HG02763 (cell line): ENCODE measurements around the gene ACER3.
"Not testable (repeated sequence)": the region's sequence is repeated elsewhere in the genome, so short reads cannot be mapped to it uniquely, and the experiment has no call there.

Experiments
- ATAC-seq: cut with Tn5 transposase; IDR thresholded peaks from one replicate; pipeline ENCODE4 v1.9.1; 2021; ENCODE audit warnings: mild to moderate bottlenecking, moderate library complexity; ENCODE audit not compliant: unreplicated experiment

The ACER3 gene

DNA sequence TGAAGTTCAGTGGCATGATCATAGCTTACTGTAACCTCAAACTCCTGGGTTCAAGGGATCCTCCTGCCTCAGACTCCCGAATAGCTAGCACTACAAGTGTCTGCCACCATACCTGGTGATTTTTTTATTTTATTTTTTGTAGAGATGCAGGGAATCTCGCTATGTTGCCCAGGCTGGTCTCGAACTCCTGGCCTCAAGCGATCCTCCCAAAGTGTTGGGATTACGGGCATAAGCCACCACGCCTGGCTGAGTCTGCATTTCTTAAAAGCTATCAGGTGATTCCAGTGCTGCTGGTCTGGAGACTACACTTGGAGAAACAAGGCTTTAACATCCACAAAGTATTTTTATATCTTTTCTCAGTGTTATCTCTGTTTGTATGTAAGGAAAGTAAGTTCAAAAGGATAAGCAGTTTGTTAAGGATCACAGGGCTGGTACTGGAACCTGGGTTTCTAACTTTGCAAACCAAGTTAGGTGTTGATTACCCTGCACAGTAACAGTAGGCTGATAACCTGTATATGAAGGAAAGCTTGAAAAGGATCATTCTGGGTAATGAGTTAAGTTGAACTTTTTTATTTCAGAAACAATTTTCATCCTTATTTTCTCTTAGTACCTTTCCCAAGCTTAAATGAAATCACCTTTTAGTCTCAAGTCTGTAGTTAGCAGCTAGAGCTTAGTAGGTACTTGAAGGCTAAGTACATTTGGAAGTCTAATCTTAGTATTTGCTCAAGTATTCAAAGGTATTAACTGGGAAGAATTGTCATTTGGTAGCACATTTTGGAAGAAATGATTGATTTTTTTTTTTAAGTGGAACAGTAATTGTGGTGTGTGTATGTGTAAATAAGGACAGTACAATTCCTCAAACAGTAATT lies 12.5 kb downstream of the ACER3 start:
- ATAC-seq, result no peak

DNA sequence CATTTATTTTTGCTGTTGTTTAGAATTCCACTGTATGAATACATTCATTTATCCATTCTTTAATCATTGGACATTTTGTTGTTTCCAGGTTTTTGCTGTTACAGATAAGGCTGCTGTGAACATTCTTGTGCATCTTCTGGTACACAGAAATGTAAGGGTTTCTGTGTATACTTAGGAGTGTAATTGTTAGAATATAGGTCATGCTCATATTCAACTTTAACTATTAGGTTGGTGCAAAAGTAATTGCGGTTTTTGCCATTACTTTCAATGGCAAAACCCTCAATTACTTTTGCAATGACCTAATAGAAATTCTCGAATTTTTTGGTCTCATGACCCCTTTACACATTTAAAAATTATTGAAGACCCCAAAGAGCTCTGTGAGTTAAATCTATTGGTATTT lies 17.3 kb downstream of the ACER3 start:
- ATAC-seq, result no peak

DNA sequence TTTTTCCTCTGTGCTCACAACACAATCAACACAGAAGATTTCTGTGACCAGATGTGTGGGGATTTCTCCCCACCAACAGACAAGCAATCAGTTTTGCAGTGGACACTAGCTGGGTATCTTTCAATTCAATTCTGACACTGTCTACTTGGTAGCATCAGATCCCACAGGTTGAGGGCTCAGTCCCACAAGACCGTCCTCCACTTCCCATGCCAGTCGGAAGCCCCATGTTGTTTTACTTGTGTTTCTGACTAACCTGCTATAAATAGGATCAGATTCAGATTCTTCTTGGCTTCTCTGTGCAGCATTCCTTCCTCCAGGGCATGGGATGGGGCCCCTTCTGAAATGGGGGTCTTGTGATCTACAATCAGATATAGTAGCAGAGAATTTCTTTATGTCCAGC lies 19.6 kb downstream of the ACER3 start:
- ATAC-seq, result no peak

DNA sequence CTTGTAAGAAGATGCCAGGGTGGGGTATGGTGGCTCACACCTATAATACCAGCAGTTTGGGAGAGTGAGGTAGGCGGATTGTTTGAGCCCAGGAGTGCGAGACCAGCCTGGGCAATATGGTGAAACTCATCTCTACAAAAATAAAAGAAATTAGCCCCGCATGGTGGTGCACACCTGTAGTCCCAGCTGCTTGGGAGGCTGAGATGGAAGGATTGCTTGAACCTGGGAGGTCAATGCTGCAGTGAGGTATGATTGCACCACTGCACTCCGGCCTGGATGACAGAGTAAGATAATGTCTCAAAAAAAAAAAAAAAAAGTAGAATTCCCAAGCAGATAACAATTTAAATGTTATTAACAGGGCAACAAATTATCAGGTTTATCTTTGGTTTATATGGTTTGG lies 20.2 kb downstream of the ACER3 start:
- no peak for ATAC-seq

DNA sequence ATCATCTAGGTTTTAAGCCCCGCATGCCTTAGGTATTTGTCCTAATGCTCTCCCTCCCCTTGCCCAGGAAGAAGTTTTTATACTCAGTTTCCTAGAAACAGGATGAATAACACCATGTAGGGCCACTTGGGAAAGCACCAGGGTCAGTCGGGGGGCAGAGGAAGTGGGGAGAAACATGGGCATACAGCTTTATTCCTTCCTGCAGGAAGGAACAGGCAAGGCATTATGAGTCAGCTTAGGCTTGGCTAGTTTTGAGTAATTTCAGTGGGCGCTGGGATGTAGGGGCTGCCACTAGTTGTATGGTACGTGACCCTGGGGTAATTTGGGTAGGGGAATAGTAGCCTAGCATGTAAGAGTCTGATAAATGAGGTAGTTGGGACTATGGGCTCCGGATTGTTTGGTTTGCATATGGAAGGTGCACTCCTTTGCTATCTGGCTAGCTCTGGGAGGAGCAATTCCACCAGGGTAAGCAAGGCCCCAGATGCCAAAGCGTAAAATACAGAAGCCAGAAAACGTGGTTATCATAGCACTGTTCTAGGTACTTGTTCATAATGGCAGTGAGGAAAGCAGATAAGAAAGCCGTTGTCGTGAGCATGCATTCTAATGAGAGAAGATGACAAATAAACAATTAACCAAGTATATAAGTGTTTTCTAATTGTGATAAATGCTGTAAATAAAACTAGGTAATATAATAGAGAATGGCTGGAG lies 24.8 kb downstream of the ACER3 start:
- ATAC-seq, result no peak

DNA sequence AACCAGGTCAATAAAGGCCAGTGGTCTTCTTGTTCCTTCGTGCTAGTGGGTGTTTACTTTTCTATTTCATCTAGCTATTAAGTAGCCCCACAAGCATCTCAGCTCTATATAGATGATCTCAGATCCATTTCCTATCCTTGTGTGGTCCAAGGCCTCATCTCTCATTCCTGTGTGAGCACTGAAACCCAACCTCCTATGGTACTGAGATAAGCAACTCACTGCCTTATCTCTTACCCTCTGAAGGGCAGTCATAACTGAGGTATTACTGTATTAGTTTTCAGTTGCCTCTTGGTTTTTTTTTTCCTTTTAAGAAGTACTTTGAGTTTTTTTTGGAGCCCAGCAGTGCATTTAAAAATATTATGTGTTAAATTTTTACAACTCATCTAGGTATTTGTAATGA lies 28.3 kb downstream of the ACER3 start:
- ATAC-seq, result no peak

DNA sequence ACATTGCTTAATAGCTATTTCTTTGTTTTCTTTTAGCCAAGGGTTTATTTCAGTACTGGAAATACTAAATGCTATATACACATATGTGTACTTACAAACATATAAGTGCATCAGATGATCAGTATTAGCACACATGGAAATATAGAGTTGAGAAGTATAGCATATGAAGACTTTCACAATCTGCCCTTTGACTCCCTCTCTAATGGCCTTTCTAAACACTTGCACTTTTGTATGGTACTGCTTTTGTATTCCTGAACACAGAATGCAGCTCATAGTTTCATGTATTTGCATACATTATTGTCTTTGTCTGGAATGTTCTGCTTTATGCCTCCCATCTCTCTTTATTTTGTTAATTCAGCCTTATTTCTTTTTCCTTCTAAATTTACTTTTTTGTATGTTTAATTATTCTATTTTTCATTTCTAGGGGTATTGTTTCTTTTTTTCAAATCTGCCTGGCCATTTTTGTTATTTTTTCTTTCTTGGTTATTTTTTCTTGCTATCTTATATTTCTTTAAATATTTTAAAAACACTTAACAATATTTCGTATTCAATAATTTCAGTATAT lies 28.8 kb downstream of the ACER3 start:
- no peak for ATAC-seq

DNA sequence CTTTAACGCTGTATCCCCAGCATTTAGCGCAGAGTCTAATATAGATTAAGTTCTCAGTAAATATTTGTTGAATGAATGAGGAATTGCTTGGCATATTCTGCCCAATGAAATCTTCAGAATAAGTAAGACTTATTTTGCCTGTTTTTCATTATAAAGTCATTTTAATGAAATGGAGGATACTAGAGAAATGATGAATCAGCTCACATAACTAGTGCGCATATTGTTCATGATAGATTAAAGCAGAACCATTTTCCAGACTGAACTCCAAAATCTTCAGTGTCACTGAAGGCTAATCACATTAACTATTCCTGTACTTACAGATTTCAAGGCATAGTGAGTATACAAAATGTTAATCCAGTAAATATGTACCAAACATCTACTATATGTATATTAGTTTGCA lies 29.6 kb downstream of the ACER3 start:
- ATAC-seq, result no peak

DNA sequence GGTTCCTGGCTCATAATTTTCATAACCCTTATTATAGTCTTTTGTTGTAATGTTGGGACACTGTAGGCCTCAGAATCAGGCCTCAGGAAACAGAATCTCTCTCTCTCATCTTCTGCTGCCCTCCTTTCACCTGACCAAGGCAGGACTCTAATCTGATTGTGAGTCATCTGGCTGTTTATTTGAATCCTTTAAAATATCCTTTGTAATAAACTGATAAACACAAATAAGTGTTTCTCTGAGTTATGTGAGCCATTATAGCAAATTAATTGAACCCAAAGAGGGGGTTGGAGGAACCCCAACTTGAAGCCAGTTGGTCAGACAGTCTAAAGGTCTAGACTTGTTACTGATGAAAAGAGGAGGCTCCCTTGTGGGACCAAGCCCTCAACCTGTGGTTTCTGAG lies 30.6 kb downstream of the ACER3 start:
- no peak for ATAC-seq

DNA sequence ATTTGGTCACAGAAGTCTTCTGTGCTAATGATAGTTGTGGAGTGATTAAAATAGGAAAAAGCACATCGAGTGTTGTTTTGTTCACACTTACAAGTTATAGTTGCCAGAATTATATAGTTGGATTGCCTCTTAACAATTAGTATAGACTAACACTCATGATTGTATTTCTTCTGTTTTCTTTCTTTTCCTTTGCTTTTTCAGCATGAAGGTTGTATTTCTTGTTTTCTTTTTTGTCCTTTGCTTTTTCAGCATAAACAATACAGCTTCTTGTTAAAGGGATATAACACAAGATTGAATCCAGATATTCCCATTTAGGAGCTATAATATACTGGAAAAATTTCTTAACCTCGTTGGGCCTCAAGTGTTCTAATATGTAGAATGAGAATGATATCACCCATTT lies 31.1 kb downstream of the ACER3 start:
- ATAC-seq, result no peak

DNA sequence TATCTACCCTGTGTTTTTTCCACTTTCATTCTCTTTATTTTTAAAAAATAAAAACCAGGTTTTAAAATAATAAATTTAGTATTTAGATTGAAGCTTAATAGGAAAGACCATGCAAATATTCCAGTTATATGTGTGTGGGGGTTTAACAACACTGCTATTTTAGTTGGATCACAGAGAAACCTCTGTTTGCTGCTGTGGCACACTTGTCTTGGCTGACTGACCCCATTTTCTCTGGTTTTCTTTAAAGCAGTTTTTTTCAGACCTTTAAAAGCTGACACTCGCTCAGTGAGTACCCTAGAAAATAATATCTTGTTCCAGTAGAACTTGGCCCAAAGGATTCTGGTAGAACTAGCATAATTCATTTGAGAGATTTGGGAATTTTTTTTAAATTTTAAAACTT lies 31.6 kb downstream of the ACER3 start:
- ATAC-seq, result no peak

DNA sequence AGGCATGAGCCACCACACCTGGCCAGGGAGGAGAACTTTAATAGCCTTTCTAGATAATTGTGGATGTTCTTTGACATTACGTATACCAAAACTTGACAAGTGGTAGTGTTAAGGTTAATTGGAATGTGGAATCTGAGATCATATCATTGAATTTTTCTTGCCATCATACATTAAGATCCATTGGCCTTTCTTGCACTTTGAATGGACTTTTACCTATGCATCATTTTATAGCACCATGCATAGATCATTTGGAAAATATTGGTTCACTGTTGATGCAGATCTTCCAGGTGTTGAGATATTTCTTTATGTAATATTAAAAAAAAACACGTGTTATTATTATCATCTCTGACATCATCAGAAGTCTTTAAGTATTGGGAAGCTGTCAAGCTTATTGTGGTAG lies 36.5 kb downstream of the ACER3 start:
- ATAC-seq, result no peak

DNA sequence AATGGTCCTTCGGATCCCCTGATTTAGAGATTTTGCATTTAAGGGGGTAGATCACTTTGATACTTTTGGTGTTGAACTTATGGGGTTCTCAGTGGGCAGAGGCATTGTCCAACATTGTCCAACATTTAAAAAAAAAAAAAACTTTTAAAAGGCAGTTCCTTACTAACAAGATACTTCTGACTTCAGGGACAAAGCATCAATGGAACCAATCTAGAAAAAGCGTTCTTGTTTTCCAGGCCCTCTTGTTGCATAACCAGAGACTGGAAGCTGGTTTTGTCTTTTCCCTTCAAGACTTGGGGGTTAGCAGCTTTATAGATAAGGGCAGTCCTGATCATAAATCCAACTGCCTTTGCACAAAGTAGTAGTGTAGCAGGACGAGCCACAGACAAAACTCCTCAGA lies 40.4 kb downstream of the ACER3 start:
- ATAC-seq, result no peak

DNA sequence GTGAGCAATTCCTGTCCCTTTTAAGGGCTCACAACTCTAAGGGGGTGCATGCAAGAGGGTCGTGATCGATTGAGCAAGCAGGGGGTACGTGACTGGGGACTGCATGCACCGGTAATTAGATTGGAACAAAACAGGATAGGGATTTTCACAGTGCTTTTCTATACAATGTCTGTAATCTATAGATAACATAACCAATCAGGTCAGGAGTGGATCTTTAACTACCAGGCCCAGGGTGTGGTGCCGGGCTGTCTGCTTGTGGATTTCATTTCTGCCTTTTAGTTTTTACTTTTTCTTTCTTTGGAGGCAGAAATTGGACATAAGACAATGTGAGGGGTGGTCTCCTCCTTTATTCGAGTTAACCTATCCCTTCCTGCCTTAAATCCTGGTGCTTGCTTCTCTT lies 40.9 kb downstream of the ACER3 start:
- ATAC-seq, result not testable (repeated sequence)

DNA sequence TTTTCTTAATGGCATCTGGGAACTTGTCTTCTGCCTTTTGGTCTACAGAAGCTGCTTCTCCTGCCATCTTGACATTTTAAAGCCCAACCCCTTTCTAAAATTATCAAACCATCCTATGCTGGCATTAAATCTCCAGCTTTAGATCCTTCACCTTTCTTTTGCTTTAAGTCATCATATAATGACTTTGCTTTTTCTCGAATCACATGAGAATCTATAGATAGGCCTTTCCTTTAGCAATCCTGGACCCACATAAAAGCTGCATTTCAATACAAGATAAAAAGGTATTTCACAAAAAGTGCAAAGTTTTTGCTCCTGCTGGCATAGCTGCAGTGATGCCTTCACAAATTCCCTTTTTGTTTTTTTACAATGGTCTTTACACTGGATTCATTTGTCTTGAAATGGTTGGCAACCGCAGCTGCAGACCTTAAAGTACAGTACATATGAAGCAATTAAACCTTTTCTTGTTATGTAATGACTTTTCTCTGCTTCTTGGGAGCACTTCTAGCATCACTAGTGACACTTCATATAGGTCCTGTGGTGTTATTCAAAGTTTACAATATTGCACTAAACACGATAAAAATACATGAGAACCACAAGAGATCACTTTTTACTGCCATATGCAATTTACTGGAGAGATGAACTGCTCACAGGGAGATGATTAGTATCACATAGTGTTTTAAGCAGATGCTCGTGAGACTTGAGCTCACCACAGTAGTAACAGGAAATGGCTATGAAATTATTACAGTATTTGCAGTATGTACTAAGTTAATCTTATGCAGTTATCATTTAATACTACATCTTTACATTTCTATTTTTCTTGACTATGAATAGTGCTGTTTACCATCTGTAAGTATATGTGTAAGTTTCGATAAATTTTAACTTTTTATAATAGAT lies 41.6 kb downstream of the ACER3 start:
- ATAC-seq, result no peak

DNA sequence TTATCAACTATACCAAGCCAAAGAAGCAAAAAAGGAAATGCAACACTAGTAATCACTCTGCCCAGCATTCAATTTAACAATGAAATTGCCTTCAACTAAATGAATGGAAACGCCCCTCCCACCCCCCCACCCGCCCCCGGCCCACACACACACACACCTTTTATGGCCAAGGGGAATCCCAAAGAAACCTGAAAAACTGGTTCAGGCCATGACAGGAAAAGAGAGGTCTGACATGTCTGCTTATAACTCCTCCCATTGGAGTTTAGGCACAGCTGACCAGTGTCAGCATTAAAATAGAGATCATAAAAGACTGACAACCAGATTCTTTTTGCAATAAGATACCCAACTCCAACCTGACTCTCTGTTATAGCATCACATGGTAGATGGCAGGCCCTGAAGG lies 42.6 kb downstream of the ACER3 start:
- ATAC-seq, result no peak

DNA sequence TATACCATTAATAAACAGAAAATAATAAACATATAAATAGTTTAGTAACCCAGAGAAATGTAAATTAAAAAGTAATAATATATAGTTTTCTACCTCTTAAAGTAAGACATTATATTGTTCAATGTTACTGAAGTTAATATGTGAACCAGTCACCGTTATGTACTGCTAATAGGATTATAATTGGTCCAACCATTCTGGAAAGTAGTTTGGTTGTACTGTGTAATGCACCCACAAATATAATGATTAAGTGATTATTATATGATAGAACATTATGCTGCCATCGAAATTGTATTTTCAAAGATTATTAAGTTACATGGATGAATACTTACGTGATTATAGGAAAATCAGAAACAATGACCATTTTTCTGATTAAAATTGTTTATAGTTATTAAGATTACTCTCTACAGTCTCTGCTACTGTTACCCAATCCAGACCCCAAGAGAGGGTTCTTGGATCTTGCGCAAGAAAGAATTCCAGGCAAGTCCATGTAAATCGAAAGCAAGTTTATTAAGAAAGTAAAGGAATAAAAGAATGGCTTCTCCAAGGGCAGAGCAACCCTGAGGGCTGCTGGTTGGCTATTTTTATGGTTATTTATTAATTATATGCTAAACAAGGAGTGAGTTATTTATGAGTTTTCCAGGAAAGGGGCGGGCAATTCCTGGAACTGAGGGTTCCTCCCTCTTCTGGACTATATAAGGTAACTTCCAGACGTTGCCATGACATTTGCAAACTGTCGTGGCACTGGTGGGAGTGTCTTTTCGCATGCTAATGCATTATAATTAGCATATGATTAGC lies 50.1 kb downstream of the ACER3 start:
- ATAC-seq, result no peak

DNA sequence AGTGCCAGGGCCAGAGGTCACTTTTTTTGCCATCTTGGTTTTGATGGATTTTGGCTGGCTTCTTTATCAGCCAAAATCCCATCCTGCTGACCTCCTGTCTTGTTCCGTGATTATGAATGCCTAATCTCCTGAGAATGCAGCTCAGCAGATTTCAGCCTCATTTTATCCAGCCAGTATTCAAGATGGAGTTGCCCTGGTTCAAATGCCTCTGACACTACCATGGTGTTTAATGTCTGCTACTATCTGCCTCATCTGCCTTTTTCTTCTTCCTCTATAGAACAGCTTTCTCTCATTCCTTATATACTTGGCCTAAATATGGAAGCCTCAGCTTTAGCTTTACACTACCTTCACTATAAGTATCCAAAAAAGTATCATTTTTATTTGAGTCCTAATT lies 50.7 kb downstream of the ACER3 start:
- no peak for ATAC-seq

DNA sequence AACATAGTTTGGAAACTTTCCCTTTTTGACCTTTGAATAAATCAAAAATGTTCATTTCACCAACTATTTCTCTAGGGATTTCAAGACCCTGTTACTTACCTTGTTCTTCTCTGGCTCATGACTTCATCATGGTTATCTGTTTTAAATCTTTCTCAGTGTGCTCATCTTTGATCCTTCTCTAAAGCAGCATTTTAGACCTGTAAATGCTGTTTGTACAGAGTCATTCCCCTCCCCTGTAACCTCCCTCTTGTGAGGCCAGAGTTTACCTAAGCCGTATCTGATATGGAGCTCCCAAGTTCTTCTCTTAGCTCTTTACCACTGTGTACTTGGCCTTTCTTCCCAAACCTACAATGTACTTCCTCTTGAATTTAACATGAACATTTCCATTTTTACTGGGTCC lies 56.0 kb downstream of the ACER3 start:
- ATAC-seq, result no peak

DNA sequence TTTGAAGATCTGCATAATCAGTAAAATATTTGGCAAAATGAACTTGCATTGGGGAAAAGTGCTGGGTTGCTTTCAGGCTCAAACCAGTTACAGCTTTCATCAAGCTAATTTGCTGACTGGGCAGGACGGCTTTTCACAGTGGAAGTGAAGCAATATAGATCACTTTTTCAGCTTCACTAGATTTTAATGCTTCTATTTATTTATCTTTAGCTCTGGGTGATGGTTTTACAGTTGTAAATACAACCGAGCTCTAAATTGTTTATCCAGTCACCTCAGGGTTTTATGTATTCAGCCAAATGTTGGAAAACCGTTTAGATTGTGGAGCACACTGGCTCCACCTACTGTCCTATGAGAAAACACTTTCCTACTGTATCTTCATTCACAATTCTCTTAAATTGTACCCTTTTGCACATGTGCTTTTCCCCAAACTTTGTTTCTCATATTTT lies 58.2 kb downstream of the ACER3 start:
- ATAC-seq, result no peak
